Measurements from ENCODE around the gene SLC66A1.

GRCh38 chr1:19360843-19361610 lies 48.9 kb downstream of the SLC66A1 start:
- TF ChIP-seq CTCF (IDR thresholded peaks at IDR 0.05; ENCODE audit: low read depth, low read length): no peak
- no peak for TF ChIP-seq MYC (IDR thresholded peaks at IDR 0.05; ENCODE audit: low read depth, low read length)
- no peak for TF ChIP-seq POLR2A (IDR thresholded peaks at IDR 0.05; ENCODE audit: extremely low read depth, insufficient read length)

Measured in NB4 (cell line).